ENCODE results near the gene TP53BP1. TPM values are rescaled to one million over a fixed set of nuclear protein-coding genes. Genes with fewer than 3 reads are reported as not detected.

Gene TP53BP1
- total and polyA plus RNA-seq, 2 of the 13 experiments (the other 11 are each of a cell fraction or from before 2014, with no cell fraction given), result 17.1 to 17.4 TPM

DNA sequence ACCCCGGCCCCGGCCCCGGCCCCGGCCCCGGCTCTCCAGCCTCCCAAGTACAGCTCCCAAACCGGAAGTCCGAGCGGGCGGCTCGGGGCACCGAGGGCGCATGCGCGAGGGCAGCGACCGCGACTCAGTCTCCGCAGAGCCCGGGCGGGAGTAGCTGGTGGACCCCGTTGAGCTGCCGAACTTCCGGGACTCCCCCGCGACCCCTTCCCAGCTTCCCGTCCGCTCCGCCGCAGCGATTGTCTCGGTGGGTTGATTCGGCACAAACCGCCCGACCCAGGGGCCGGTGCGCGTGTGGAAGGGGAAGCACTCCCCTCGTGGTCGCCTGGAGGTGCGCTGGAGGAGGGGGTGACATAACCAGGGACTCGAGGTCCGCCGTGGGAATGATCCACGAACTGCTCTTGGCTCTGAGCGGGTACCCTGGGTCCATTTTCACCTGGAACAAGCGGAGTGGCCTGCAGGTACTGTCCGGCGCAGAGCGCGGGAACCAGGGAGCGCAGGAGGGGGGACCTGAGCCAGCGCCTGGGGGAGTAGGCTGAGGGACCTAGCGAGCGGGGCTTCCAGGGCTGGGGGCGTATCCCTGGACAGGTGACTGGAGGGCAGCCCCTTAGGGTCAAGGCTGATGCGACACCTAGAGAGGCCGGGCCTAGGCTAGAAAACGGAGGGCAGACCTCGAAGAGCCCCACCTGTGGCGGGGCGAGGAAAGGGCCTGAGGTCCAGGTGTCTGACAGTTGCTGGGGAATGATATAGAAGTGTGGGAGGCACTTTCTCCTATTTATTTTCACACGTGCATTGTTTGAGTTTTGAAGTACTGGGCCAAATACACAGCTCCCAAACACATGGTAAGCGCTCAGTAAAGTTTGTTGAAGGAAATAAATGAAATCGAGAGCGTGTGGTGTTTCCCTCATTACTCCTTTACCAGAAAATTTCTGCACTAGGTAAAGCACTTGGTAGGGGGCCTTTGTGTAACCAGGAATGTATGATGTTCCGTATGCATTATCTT lies 121.7 kb downstream of the TP53BP1 start, which contains the start of the genes TUBGCP4 and ZSCAN29 (continued):
- TF ChIP-seq, protein P1, sequence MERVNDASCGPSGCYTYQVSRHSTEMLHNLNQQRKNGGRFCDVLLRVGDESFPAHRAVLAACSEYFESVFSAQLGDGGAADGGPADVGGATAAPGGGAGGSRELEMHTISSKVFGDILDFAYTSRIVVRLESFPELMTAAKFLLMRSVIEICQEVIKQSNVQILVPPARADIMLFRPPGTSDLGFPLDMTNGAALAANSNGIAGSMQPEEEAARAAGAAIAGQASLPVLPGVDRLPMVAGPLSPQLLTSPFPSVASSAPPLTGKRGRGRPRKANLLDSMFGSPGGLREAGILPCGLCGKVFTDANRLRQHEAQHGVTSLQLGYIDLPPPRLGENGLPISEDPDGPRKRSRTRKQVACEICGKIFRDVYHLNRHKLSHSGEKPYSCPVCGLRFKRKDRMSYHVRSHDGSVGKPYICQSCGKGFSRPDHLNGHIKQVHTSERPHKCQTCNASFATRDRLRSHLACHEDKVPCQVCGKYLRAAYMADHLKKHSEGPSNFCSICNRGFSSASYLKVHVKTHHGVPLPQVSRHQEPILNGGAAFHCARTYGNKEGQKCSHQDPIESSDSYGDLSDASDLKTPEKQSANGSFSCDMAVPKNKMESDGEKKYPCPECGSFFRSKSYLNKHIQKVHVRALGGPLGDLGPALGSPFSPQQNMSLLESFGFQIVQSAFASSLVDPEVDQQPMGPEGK (CRISPR knock-in tag; IDR thresholded peaks at IDR 0.05), result peak; percentile 48
- TF ChIP-seq ATF7-NPFF (CRISPR knock-in tag; IDR thresholded peaks at IDR 0.05; ENCODE audit: low read depth), result peak; percentile 33; the same call in 1 of the 2 replicates
- TF ChIP-seq HMG20B (CRISPR knock-in tag; conservative IDR thresholded peaks at IDR 0.05), result no peak
- TF ChIP-seq SP5 (CRISPR knock-in tag; IDR thresholded peaks at IDR 0.05; ENCODE audit: borderline replicate concordance, low read depth), result no peak
- TF ChIP-seq, protein P2, sequence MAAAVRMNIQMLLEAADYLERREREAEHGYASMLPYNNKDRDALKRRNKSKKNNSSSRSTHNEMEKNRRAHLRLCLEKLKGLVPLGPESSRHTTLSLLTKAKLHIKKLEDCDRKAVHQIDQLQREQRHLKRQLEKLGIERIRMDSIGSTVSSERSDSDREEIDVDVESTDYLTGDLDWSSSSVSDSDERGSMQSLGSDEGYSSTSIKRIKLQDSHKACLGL (CRISPR knock-in tag; IDR thresholded peaks at IDR 0.05), result peak; percentile 65; the same call in 1 of the 2 replicates
- TF ChIP-seq, protein P3, sequence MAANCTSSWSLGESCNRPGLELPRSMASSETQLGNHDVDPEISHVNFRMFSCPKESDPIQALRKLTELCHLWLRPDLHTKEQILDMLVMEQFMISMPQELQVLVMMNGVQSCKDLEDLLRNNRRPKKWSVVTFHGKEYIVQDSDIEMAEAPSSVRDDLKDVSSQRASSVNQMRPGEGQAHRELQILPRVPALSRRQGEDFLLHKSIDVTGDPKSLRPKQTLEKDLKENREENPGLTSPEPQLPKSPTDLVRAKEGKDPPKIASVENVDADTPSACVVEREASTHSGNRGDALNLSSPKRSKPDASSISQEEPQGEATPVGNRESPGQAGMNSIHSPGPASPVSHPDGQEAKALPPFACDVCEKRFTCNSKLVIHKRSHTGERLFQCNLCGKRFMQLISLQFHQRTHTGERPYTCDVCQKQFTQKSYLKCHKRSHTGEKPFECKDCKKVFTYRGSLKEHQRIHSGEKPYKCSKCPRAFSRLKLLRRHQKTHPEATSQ (CRISPR knock-in tag; IDR thresholded peaks at IDR 0.05; ENCODE audit: borderline replicate concordance), result 0 out of 2 replicates have a peak, but pooled peaks have one; percentile 14
- peak; percentile 69 for TF ChIP-seq ZNF768 (CRISPR knock-in tag; IDR thresholded peaks at IDR 0.05)
- TF ChIP-seq, protein P4, sequence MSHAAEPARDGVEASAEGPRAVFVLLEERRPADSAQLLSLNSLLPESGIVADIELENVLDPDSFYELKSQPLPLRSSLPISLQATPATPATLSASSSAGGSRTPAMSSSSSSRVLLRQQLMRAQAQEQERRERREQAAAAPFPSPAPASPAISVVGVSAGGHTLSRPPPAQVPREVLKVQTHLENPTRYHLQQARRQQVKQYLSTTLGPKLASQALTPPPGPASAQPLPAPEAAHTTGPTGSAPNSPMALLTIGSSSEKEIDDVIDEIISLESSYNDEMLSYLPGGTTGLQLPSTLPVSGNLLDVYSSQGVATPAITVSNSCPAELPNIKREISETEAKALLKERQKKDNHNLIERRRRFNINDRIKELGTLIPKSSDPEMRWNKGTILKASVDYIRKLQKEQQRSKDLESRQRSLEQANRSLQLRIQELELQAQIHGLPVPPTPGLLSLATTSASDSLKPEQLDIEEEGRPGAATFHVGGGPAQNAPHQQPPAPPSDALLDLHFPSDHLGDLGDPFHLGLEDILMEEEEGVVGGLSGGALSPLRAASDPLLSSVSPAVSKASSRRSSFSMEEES (CRISPR knock-in tag; IDR thresholded peaks at IDR 0.05), result no peak
- TF ChIP-seq, protein P5, sequence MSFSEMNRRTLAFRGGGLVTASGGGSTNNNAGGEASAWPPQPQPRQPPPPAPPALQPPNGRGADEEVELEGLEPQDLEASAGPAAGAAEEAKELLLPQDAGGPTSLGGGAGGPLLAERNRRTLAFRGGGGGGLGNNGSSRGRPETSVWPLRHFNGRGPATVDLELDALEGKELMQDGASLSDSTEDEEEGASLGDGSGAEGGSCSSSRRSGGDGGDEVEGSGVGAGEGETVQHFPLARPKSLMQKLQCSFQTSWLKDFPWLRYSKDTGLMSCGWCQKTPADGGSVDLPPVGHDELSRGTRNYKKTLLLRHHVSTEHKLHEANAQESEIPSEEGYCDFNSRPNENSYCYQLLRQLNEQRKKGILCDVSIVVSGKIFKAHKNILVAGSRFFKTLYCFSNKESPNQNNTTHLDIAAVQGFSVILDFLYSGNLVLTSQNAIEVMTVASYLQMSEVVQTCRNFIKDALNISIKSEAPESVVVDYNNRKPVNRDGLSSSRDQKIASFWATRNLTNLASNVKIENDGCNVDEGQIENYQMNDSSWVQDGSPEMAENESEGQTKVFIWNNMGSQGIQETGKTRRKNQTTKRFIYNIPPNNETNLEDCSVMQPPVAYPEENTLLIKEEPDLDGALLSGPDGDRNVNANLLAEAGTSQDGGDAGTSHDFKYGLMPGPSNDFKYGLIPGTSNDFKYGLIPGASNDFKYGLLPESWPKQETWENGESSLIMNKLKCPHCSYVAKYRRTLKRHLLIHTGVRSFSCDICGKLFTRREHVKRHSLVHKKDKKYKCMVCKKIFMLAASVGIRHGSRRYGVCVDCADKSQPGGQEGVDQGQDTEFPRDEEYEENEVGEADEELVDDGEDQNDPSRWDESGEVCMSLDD (CRISPR knock-in tag; IDR thresholded peaks at IDR 0.05; ENCODE audit: borderline replicate concordance), result no peak
- TF ChIP-seq MTF1 (CRISPR knock-in tag; IDR thresholded peaks at IDR 0.05), result no peak
- TF ChIP-seq, protein P6, sequence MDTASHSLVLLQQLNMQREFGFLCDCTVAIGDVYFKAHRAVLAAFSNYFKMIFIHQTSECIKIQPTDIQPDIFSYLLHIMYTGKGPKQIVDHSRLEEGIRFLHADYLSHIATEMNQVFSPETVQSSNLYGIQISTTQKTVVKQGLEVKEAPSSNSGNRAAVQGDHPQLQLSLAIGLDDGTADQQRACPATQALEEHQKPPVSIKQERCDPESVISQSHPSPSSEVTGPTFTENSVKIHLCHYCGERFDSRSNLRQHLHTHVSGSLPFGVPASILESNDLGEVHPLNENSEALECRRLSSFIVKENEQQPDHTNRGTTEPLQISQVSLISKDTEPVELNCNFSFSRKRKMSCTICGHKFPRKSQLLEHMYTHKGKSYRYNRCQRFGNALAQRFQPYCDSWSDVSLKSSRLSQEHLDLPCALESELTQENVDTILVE (CRISPR knock-in tag; IDR thresholded peaks at IDR 0.05), result no peak
- 0 out of 2 replicates have a peak, but pooled peaks have one; percentile 26 for TF ChIP-seq ZNF232 (CRISPR knock-in tag; IDR thresholded peaks at IDR 0.05; ENCODE audit: borderline replicate concordance)
- TF ChIP-seq, protein P7, sequence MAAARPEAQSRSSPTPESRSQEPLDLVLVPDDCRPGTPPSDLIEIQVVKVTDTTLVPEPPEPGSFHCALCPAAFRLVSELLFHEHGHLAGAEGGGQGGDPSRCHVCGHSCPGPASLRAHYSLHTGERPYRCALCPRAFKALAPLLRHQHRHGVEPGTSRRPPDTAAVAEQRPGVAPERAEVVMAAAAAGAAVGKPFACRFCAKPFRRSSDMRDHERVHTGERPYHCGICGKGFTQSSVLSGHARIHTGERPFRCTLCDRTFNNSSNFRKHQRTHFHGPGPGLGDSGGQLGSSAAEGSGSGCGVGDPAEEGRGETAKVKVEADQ (CRISPR knock-in tag; IDR thresholded peaks at IDR 0.05; ENCODE audit: borderline replicate concordance), result peak; percentile 29; the same call in 1 of the 2 replicates
- TF ChIP-seq, protein P8, sequence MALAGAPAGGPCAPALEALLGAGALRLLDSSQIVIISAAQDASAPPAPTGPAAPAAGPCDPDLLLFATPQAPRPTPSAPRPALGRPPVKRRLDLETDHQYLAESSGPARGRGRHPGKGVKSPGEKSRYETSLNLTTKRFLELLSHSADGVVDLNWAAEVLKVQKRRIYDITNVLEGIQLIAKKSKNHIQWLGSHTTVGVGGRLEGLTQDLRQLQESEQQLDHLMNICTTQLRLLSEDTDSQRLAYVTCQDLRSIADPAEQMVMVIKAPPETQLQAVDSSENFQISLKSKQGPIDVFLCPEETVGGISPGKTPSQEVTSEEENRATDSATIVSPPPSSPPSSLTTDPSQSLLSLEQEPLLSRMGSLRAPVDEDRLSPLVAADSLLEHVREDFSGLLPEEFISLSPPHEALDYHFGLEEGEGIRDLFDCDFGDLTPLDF (CRISPR knock-in tag; IDR thresholded peaks at IDR 0.05), result 0 out of 2 replicates have a peak, but pooled peaks have one; percentile 56

All from HepG2 (cell line).